HCT116 (cell line): ENCODE measurements around the gene LSP1. TPM values are rescaled to one million over a fixed set of nuclear protein-coding genes. Genes with fewer than 3 reads are reported as not detected.

Source experiments
- ATAC-seq: fragments of 200-7000 bp; cut with Tn5 transposase; 2 replicates; pipeline ENCODE4 v1.9.1; 2020; ENCODE audit warnings: mild to moderate bottlenecking, moderate library complexity
- BruUV-seq: library from RNA; stranded (reverse); fragments of 400-500 nt; replicated peaks from 2 replicates; lab custom pipeline; 2021; lab: Mats Ljungman, UMichigan
- CTCF ChIA-PET: fragments of 300-600 bp; sonication (Branson Sonifier 250); formaldehyde crosslinking; loops from one replicate; lab custom pipeline; 2021; ENCODE audit warnings: antibody characterized with exemption; lab: Charles Lee
- POLR2A ChIA-PET: fragments of 300-600, 350-600 bp; sonication (Branson Sonifier 250); formaldehyde crosslinking; loops from one replicate; lab custom pipeline; 2021; ENCODE audit warnings: antibody characterized with exemption; lab: Charles Lee
- RAD21 ChIA-PET, 2 experiments: fragments of 300-600 bp; sonication (Branson Sonifier 250); formaldehyde crosslinking; loops; one replicate each; lab custom pipeline; 2023; ENCODE audit warnings: low total read pairs in 2 of 2; ENCODE audit not compliant: uncharacterized antibody in 2 of 2, unreplicated experiment in 2 of 2, low non-redundant PET in 1 of 2; lab: Charles Lee
- DNase-seq: peaks from one replicate; pipeline ENCODE4 v3.0.0-alpha.2; 2010; ENCODE audit warnings: low read depth, low spot score
- H2AFZ ChIP-seq: fragments of 200-600 bp; shearing (Covaris generic), sonication (generic); 2 replicates; pipeline ENCODE4 v1.6.1; 2017; ENCODE audit warnings: low read depth, mixed run types, mixed read lengths, antibody characterized with exemption, low read length; ENCODE audit not compliant: poor library complexity, severe bottlenecking
- H3K27ac ChIP-seq: 2 replicates; pipeline ENCODE4 v1.5.1; 2012; ENCODE audit warnings: low read depth, low read length
- H3K27me3 ChIP-seq: fragments of 200-600 bp; sonication (generic); 2 replicates; pipeline ENCODE4 v1.6.1; 2016; ENCODE audit warnings: mixed run types, low read length, mixed read lengths; ENCODE audit not compliant: insufficient read depth
- H3K36me3 ChIP-seq, 2 experiments: fragments of 200-500 bp in 1 of 2; fragments of 200-600 bp in 1 of 2; sonication (Bioruptor generic) in 1 of 2; sonication (generic) in 1 of 2; 2 replicates each; pipeline versions ENCODE4 v1.5.1 to v1.6.1; 2014 to 2016; ENCODE audit warnings: low read length in 2 of 2, inconsistent platforms in 1 of 2, mixed read lengths in 1 of 2, mixed run types in 1 of 2; ENCODE audit not compliant: insufficient read depth in 2 of 2, control insufficient read depth in 1 of 2
- H3K4me1 ChIP-seq, 2 experiments: fragments of 200-600 bp in 1 of 2; sonication (generic) in 1 of 2; 2 replicates each; pipeline versions ENCODE4 v1.5.1 to v1.6.1; 2012 to 2017; ENCODE audit warnings: low read length in 2 of 2, inconsistent platforms in 1 of 2, mild to moderate bottlenecking in 1 of 2, mixed read lengths in 1 of 2, mixed run types in 1 of 2, moderate library complexity in 1 of 2; ENCODE audit not compliant: insufficient read depth in 2 of 2, control insufficient read depth in 1 of 2
- H3K4me2 ChIP-seq: fragments of 200-600 bp; sonication (generic); 2 replicates; pipeline ENCODE4 v1.6.1; 2017; ENCODE audit warnings: mixed run types, low read length, mixed read lengths
- H3K4me3 ChIP-seq, 2 experiments: fragments of 200-600 bp in 1 of 2; sonication (generic) in 1 of 2; replicated peaks in 1 of 2; 2 replicates each; pipeline ENCODE4 v1.5.1; 2011 to 2016; ENCODE audit warnings: low read length in 2 of 2, control low read depth in 1 of 2, low read depth in 1 of 2, mild to moderate bottlenecking in 1 of 2, mixed read lengths in 1 of 2, mixed run types in 1 of 2
- H3K79me2 ChIP-seq: fragments of 200-600 bp; sonication (generic); 2 replicates; pipeline ENCODE4 v1.6.1; 2017; ENCODE audit warnings: mild to moderate bottlenecking, mixed run types, low read length, moderate library complexity, mixed read lengths; ENCODE audit not compliant: insufficient read depth
- H3K9ac ChIP-seq: fragments of 200-600 bp; sonication (generic); 2 replicates; pipeline ENCODE4 v1.6.1; 2016; ENCODE audit warnings: low read length, mixed read lengths
- H3K9me2 ChIP-seq: fragments of 200-600 bp; sonication (generic), shearing (Covaris generic); 2 replicates; pipeline ENCODE4 v1.6.1; 2017; ENCODE audit warnings: mixed run types, mild to moderate bottlenecking, moderate library complexity; ENCODE audit not compliant: insufficient read depth
- H3K9me3 ChIP-seq, 2 experiments: fragments of 200-500 bp in 1 of 2; fragments of 200-600 bp in 1 of 2; sonication (Bioruptor generic) in 1 of 2; sonication (generic) in 1 of 2; 2 replicates each; pipeline ENCODE4 v1.6.1; 2014 to 2017; ENCODE audit warnings: low read length in 2 of 2, mixed read lengths in 2 of 2, inconsistent platforms in 1 of 2, low read depth in 1 of 2, mild to moderate bottlenecking in 1 of 2, mixed run types in 1 of 2, moderate library complexity in 1 of 2; ENCODE audit not compliant: control insufficient read depth in 1 of 2, insufficient read depth in 1 of 2
- H4K20me1 ChIP-seq: fragments of 200-600 bp; sonication (generic), shearing (Covaris generic); 2 replicates; pipeline ENCODE4 v1.6.1; 2017; ENCODE audit warnings: mixed run types, mild to moderate bottlenecking, moderate library complexity; ENCODE audit not compliant: insufficient read depth
- CEBPB ChIP-seq: IDR thresholded peaks from 2 replicates; pipeline ENCODE4 v1.6.1; 2012; ENCODE audit warnings: low read depth
- CTCF ChIP-seq, 3 experiments: fragments of 200-600 bp in 1 of 3; sonication (generic) in 1 of 3; IDR thresholded peaks in 2 of 3; conservative IDR thresholded peaks in 1 of 3; 2 replicates each; pipeline ENCODE4 v1.5.1; 2012 to 2017; ENCODE audit warnings: low read depth in 2 of 3, low read length in 2 of 3, antibody characterized with exemption in 1 of 3, borderline replicate concordance in 1 of 3, control low read depth in 1 of 3, mild to moderate bottlenecking in 1 of 3, mixed read lengths in 1 of 3, mixed run types in 1 of 3, moderate library complexity in 1 of 3; ENCODE audit not compliant: insufficient read depth in 1 of 3
- EGR1 ChIP-seq: IDR thresholded peaks from 2 replicates; pipeline ENCODE4 v1.6.1; 2012; ENCODE audit warnings: low read depth
- EZH2 ChIP-seq: fragments of 200-600 bp; sonication (generic); IDR thresholded peaks from 2 replicates; pipeline ENCODE4 v1.6.1; 2017; ENCODE audit warnings: antibody characterized with exemption, mixed run types
- EZH2phosphoT487 ChIP-seq: fragments of 200-600 bp; IDR thresholded peaks from 2 replicates; pipeline ENCODE4 v1.6.1; 2018; ENCODE audit warnings: antibody characterized with exemption, borderline replicate concordance
- FOSL1 ChIP-seq: IDR thresholded peaks from 2 replicates; pipeline ENCODE4 v1.6.1; 2012; ENCODE audit warnings: low read depth
- JUND ChIP-seq: IDR thresholded peaks from 2 replicates; pipeline ENCODE4 v1.6.1; 2012
- POLR2A ChIP-seq: IDR thresholded peaks from 2 replicates; pipeline ENCODE4 v1.7.0; 2011; ENCODE audit warnings: borderline replicate concordance; ENCODE audit not compliant: insufficient read depth, insufficient read length; ENCODE audit errors: extremely low read depth
- RAD21 ChIP-seq: IDR thresholded peaks from 2 replicates; pipeline ENCODE4 v1.6.1; 2012; ENCODE audit warnings: low read depth, mild to moderate bottlenecking
- REST ChIP-seq: IDR thresholded peaks from 2 replicates; pipeline ENCODE4 v1.6.1; 2012; ENCODE audit warnings: low read depth
- SP1 ChIP-seq: IDR thresholded peaks from 2 replicates; pipeline ENCODE4 v1.6.1; 2012; ENCODE audit warnings: low read depth
- SRF ChIP-seq: IDR thresholded peaks from 2 replicates; pipeline ENCODE4 v1.6.1; 2012; ENCODE audit warnings: low read depth
- TCF7L2 ChIP-seq: IDR thresholded peaks from 2 replicates; pipeline ENCODE4 v1.7.0; 2011; ENCODE audit warnings: borderline replicate concordance, inconsistent platforms; ENCODE audit not compliant: insufficient read depth, insufficient read length; ENCODE audit errors: extremely low read depth
- YY1 ChIP-seq: IDR thresholded peaks from 2 replicates; pipeline ENCODE4 v1.6.1; 2011; ENCODE audit warnings: low read length, low read depth, moderate library complexity, mild to moderate bottlenecking; ENCODE audit not compliant: insufficient replicate concordance; ENCODE audit errors: extremely low read depth
- ZBTB33 ChIP-seq: IDR thresholded peaks from 2 replicates; pipeline ENCODE4 v1.6.1; 2011; ENCODE audit warnings: mild to moderate bottlenecking, low read length, moderate library complexity; ENCODE audit not compliant: insufficient replicate concordance; ENCODE audit errors: extremely low read depth
- ZNF274 ChIP-seq: fragments of 200-500 bp; sonication (Bioruptor generic); IDR thresholded peaks from 2 replicates; pipeline ENCODE4 v1.6.1; 2014; ENCODE audit warnings: mild to moderate bottlenecking, low read depth, low read length, inconsistent platforms
- intact Hi-C: fragments of 100-400 bp; cut with micrococcal nuclease; formaldehyde crosslinking; loops from 2 replicates; pipeline ENCODE4 v1.10.0; 2022
- total RNA-seq: library from RNA; stranded (reverse); gene quantifications from one replicate; pipeline ENCODE4 v1.2.1, GENCODE V29; 2021; ENCODE audit not compliant: unreplicated experiment

LSP1 gene
- total RNA-seq, 1 experiment from 2014 or later: 1.3 TPM

GRCh38 chr11:1855886-1856265 lies 3.0 kb downstream of the LSP1 start:
- no peaks in the 10 kb centered on the region for H3K9me2 ChIP-seq
- no peak overlapping the region for H2AFZ ChIP-seq
- intact Hi-C loops: no loop called here
- no peaks in the 10 kb centered on the region for H3K36me3 ChIP-seq
- no peaks in the 10 kb centered on the region for H3K79me2 ChIP-seq
- POLR2A ChIA-PET: no interaction called here
- RAD21 ChIA-PET: no interaction called here
- no TSS peak for BruUV-seq
- H4K20me1 ChIP-seq: no peaks in the 10 kb centered on the region
- no peak for ATAC-seq
- H3K9me3 ChIP-seq: no peaks in the 10 kb centered on the region
- TF ChIP-seq POLR2A (no peak), EGR1 (no peak), EZH2 (no peak), JUND (no peak), CEBPB (no peak), RAD21 (no peak), SP1 (no peak), TCF7L2 (no peak), EZH2phosphoT487 (no peak), FOSL1 (no peak), ZBTB33 (no peak), REST (no peak), YY1 (no peak), CTCF (IDR thresholded peaks at IDR 0.05 in 2 of 3, conservative IDR thresholded peaks at IDR 0.05 in 1 of 3; ENCODE audit: borderline replicate concordance in 1 of 3, insufficient read depth in 1 of 3, low read depth in 2 of 3, low read length in 2 of 3) (no peak), SRF (no peak), ZNF274 (no peak)
- H3K4me3 ChIP-seq: no peak overlapping the region
- DNase-seq: no peak
- no peaks in the 10 kb centered on the region for H3K4me1 ChIP-seq
- no peaks in the 10 kb centered on the region for H3K27me3 ChIP-seq
- no peak overlapping the region for H3K9ac ChIP-seq
- CTCF ChIA-PET: interaction anchor here (2.0 kb wide), 1 partner anchor 23 kb away, joined by 5 read pairs; no protein-coding TSS in a partner anchor
- no peak overlapping the region for H3K27ac ChIP-seq
- no peak overlapping the region for H3K4me2 ChIP-seq
